GM12892 (cell line): ENCODE measurements around the gene SHTN1.

Experiments used
- POLR2A ChIP-seq: IDR thresholded peaks from 2 replicates; pipeline ENCODE4 v1.6.1; 2011; ENCODE audit warnings: low read depth, low read length, control low read depth
- POLR2AphosphoS5 ChIP-seq: IDR thresholded peaks from 2 replicates; pipeline ENCODE4 v1.6.1; 2011; ENCODE audit warnings: low read depth, low read length, control low read depth
- TAF1 ChIP-seq: IDR thresholded peaks from 2 replicates; pipeline ENCODE4 v1.6.1; 2011; ENCODE audit warnings: low read depth, mild to moderate bottlenecking, control low read depth, low read length, borderline replicate concordance

GRCh38 chr10:116918583-116918982, 86.4 kb downstream of the SHTN1 start:
- no peak for TF ChIP-seq TAF1
- TF ChIP-seq POLR2A = no peak
- TF ChIP-seq POLR2AphosphoS5 = no peak
